DND-41 (cell line): ENCODE results near the gene POR.

Source experiments
- ATAC-seq: fragments of 200-7000 bp; cut with Tn5 transposase; 3 replicates; pipeline ENCODE4 v1.9.1; 2021; ENCODE audit warnings: low read depth; ENCODE audit not compliant: insufficient read depth
- DNase-seq: peaks from one replicate; pipeline ENCODE4 v3.0.0-alpha.2; 2020
- H2AFZ ChIP-seq: 2 replicates; pipeline ENCODE4 v1.6.0; 2012; ENCODE audit warnings: low read depth, low read length
- H3K27ac ChIP-seq: 2 replicates; pipeline ENCODE4 v1.5.1; 2012; ENCODE audit warnings: low read length, inconsistent platforms
- H3K27me3 ChIP-seq: fragments of 200-600 bp; sonication (generic); 2 replicates; pipeline ENCODE4 v1.6.0; 2012; ENCODE audit warnings: low read length, mild to moderate bottlenecking, inconsistent platforms; ENCODE audit not compliant: insufficient read depth, poor library complexity
- H3K36me3 ChIP-seq: 2 replicates; pipeline ENCODE4 v1.5.1; 2012; ENCODE audit warnings: low read length, inconsistent platforms; ENCODE audit not compliant: insufficient read depth
- H3K4me1 ChIP-seq: 2 replicates; pipeline ENCODE4 v1.5.1; 2012; ENCODE audit warnings: mild to moderate bottlenecking, low read length; ENCODE audit not compliant: insufficient read depth
- H3K4me2 ChIP-seq: 2 replicates; pipeline ENCODE4 v1.6.0; 2012; ENCODE audit warnings: mild to moderate bottlenecking, moderate library complexity, low read length, inconsistent platforms; ENCODE audit not compliant: insufficient read depth
- H3K4me3 ChIP-seq, 2 experiments: fragments of 200-600 bp in 1 of 2; shearing (Covaris generic) in 1 of 2; 2 replicates each; pipeline ENCODE4 v1.5.1; 2012 to 2016; ENCODE audit warnings: inconsistent platforms in 2 of 2, low read length in 2 of 2, mild to moderate bottlenecking in 2 of 2, low read depth in 1 of 2, moderate library complexity in 1 of 2
- H3K79me2 ChIP-seq: 2 replicates; pipeline ENCODE4 v1.6.0; 2012; ENCODE audit warnings: low read length, inconsistent platforms; ENCODE audit not compliant: insufficient read depth
- H3K9ac ChIP-seq: 2 replicates; pipeline ENCODE4 v1.6.0; 2012; ENCODE audit warnings: low read depth, mild to moderate bottlenecking, inconsistent platforms, low read length, moderate library complexity
- H3K9me3 ChIP-seq: 2 replicates; pipeline ENCODE4 v1.5.1; 2012; ENCODE audit warnings: low read length, moderate library complexity, mild to moderate bottlenecking, inconsistent platforms; ENCODE audit not compliant: insufficient read depth, severe bottlenecking
- H4K20me1 ChIP-seq: 2 replicates; pipeline ENCODE4 v1.6.0; 2012; ENCODE audit warnings: low read length; ENCODE audit not compliant: insufficient read depth
- CTCF ChIP-seq: IDR thresholded peaks from 2 replicates; pipeline ENCODE4 v1.5.1; 2012; ENCODE audit warnings: borderline replicate concordance, low read length, moderate library complexity, mild to moderate bottlenecking; ENCODE audit not compliant: poor library complexity, severe bottlenecking; ENCODE audit errors: extremely low read depth
- EZH2 ChIP-seq: IDR thresholded peaks from 3 replicates; pipeline ENCODE4 v1.6.1; 2012; ENCODE audit warnings: borderline replicate concordance, low read depth, mild to moderate bottlenecking, moderate library complexity, low read length, inconsistent platforms; ENCODE audit not compliant: severe bottlenecking

The POR gene

GRCh38 chr7:75913437-75913836 is 1.5 kb upstream of the POR start:
- Histone ChIP-seq H3K27ac (no peak overlapping the region), H3K9me3 (no peaks in the 10 kb centered on the region), H2AFZ (no peak overlapping the region), H4K20me1 (peaks cover 2% of the 10 kb centered on the region; the same call in 1 of the 2 replicates), H3K4me1 (peaks cover 26% of the 10 kb centered on the region), H3K79me2 (peaks cover 7% of the 10 kb centered on the region), H3K36me3 (no peaks in the 10 kb centered on the region), H3K4me2 (no peak overlapping the region), H3K9ac (no peak overlapping the region), H3K4me3 (no peak overlapping the region), H3K27me3 (no peaks in the 10 kb centered on the region)
- TF ChIP-seq CTCF (no peak), EZH2 (no peak)
- ATAC-seq (no peak), DNase-seq (no peak)

- peaks cover 9% of the 10 kb centered on the region for H3K79me2 ChIP-seq
- peak overlapping the region; percentile 32 to 76; a peak in 3 of 4 replicates for H3K4me3 ChIP-seq
- H3K27me3 ChIP-seq: no peaks in the 10 kb centered on the region
- peak overlapping the region; percentile 82 for H3K9ac ChIP-seq
- peaks cover 4% of the 10 kb centered on the region; the same call in 1 of the 2 replicates for H4K20me1 ChIP-seq
- H3K36me3 ChIP-seq: no peaks in the 10 kb centered on the region
- peak overlapping the region; percentile 88 for H3K4me2 ChIP-seq
- ATAC-seq (no peak), DNase-seq (no peak)
- no peak for TF ChIP-seq EZH2
- TF ChIP-seq CTCF: no peak
- H3K4me1 ChIP-seq: peaks cover 26% of the 10 kb centered on the region
- peak overlapping the region; percentile 97 for H2AFZ ChIP-seq
- H3K27ac ChIP-seq: peak overlapping the region; percentile 76
- no peaks in the 10 kb centered on the region for H3K9me3 ChIP-seq
Observed at GRCh38 chr7:75914169-75914654, 743 bp upstream of the POR start.

GRCh38 chr7:75915416-75916156 is 631 bp downstream of the POR start:
- ATAC-seq: no peak
- H4K20me1 ChIP-seq: peaks cover 4% of the 10 kb centered on the region; the same call in 1 of the 2 replicates
- peak overlapping the region; percentile 55; the same call in 1 of the 2 replicates for H3K27ac ChIP-seq
- H2AFZ ChIP-seq: peak overlapping the region; percentile 86
- peak overlapping the region; percentile 88 for H3K4me2 ChIP-seq
- peaks cover 13% of the 10 kb centered on the region for H3K79me2 ChIP-seq
- H3K9ac ChIP-seq: peak overlapping the region; percentile 82
- H3K36me3 ChIP-seq: no peaks in the 10 kb centered on the region
- no peaks in the 10 kb centered on the region for H3K27me3 ChIP-seq
- H3K9me3 ChIP-seq: no peaks in the 10 kb centered on the region
- TF ChIP-seq CTCF: no peak
- no peak for TF ChIP-seq EZH2
- peak; percentile 8 for DNase-seq
- peak overlapping the region; percentile 51 to 76; a peak in 3 of 4 replicates for H3K4me3 ChIP-seq
- peaks cover 26% of the 10 kb centered on the region for H3K4me1 ChIP-seq
